ENCODE data around the gene POLE4.

POLE4 gene

GRCh38 chr2:74944987-74945787 is 13.3 kb upstream of the POLE4 start (continued):
- TF ChIP-seq ZSCAN5A (tag by site-specific recombination; IDR thresholded peaks at IDR 0.05), result no peak

DNA sequence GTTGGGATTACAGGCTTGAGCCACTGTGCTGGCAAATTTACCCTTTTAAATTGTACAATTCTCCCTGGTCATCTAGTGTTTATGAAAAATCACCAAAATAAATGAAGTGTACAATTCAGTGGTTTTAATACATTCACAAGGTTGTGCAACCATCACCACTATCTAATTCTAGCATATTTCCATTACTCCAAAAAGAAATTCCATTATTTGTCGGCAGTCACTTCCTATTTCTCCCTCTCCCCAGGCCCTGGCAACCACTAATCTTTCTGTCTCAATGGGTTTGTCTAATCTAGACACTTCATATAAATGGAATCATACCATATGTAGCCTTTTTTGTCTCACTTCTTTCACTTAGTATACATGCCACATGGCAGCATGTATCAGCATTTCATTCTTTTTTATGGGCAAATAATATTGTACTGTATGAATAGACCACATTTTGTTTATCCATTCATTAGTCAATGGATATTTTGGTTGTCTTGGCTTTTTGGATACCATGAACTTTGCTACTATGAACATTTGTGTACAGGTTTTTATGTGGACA is 12.6 kb upstream of the POLE4 start:
- Histone ChIP-seq H3K27ac (ENCODE audit: extremely low read depth, low read depth, low read length) (no peak overlapping the region), H3K36me3 (ENCODE audit: control insufficient read depth in 2 of 2, insufficient read depth in 1 of 2, low read length in 2 of 2) (no peaks in the 10 kb centered on the region), H3K4me1 (ENCODE audit: control insufficient read depth, insufficient read depth, low read length) (no peaks in the 10 kb centered on the region), H3K4me3 (ENCODE audit: low read depth, low read length) (no peak overlapping the region), H3K9me3 (ENCODE audit: control insufficient read depth, insufficient read depth, low read depth, low read length) (no peaks in the 10 kb centered on the region)
- TF ChIP-seq IKZF3 (tag by site-specific recombination; IDR thresholded peaks at IDR 0.05), result no peak
- TF ChIP-seq, protein P1, sequence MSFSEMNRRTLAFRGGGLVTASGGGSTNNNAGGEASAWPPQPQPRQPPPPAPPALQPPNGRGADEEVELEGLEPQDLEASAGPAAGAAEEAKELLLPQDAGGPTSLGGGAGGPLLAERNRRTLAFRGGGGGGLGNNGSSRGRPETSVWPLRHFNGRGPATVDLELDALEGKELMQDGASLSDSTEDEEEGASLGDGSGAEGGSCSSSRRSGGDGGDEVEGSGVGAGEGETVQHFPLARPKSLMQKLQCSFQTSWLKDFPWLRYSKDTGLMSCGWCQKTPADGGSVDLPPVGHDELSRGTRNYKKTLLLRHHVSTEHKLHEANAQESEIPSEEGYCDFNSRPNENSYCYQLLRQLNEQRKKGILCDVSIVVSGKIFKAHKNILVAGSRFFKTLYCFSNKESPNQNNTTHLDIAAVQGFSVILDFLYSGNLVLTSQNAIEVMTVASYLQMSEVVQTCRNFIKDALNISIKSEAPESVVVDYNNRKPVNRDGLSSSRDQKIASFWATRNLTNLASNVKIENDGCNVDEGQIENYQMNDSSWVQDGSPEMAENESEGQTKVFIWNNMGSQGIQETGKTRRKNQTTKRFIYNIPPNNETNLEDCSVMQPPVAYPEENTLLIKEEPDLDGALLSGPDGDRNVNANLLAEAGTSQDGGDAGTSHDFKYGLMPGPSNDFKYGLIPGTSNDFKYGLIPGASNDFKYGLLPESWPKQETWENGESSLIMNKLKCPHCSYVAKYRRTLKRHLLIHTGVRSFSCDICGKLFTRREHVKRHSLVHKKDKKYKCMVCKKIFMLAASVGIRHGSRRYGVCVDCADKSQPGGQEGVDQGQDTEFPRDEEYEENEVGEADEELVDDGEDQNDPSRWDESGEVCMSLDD (tag by site-specific recombination; IDR thresholded peaks at IDR 0.05), result no peak
- no peak for TF ChIP-seq TCF7L2 (IDR thresholded peaks at IDR 0.05; ENCODE audit: borderline replicate concordance, low read depth, low read length)
- no peak for TF ChIP-seq MZF1 (tag by site-specific recombination; IDR thresholded peaks at IDR 0.05; ENCODE audit: borderline replicate concordance)
- POLR2A ChIA-PET, result interaction anchor here (0.7 kb wide), 1 partner anchor 487 kb away, joined by 3 read pairs; no protein-coding TSS in a partner anchor
- CTCF ChIA-PET, result no interaction called here

DNA sequence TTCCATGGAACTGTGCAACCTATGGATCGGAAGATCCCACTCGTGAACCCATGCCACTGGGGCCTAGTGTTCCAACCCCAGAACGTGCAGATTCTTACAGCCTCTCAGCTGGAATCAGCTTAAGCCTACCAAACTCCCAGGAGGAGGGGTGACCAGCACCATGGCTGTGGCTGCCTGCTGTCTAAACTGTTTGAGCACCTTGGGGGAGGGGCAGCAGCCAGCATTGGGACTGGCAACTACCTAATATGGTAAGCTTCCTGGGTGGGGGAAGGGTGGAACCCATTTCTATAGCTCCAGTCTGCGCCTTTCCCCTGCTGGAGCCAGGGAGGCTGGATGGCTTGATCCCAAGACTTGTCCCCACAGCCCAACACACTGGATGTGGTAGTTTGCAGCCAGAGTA is 10.7 kb upstream of the POLE4 start:
- Histone ChIP-seq H3K27ac (ENCODE audit: extremely low read depth, low read depth, low read length) (no peak overlapping the region), H3K36me3 (ENCODE audit: control insufficient read depth in 2 of 2, insufficient read depth in 1 of 2, low read length in 2 of 2) (no peaks in the 10 kb centered on the region), H3K9me3 (ENCODE audit: control insufficient read depth, insufficient read depth, low read depth, low read length) (no peaks in the 10 kb centered on the region), H3K4me3 (ENCODE audit: low read depth, low read length) (no peak overlapping the region), H3K4me1 (ENCODE audit: control insufficient read depth, insufficient read depth, low read length) (no peaks in the 10 kb centered on the region)
- ChIA-PET CTCF (no interaction called here), POLR2A (no interaction called here)
- no peak for TF ChIP-seq ZNF843 (tag by site-specific recombination; IDR thresholded peaks at IDR 0.05)
- no peak for TF ChIP-seq ZNF514 (tag by site-specific recombination; IDR thresholded peaks at IDR 0.05)
- no peak for TF ChIP-seq ZNF2 (tag by site-specific recombination; IDR thresholded peaks at IDR 0.05)
- no peak for TF ChIP-seq ZNF324 (tag by site-specific recombination; IDR thresholded peaks at IDR 0.05)
- no peak for TF ChIP-seq GLIS2 (tag by site-specific recombination; IDR thresholded peaks at IDR 0.05)
- TF ChIP-seq, protein P2, sequence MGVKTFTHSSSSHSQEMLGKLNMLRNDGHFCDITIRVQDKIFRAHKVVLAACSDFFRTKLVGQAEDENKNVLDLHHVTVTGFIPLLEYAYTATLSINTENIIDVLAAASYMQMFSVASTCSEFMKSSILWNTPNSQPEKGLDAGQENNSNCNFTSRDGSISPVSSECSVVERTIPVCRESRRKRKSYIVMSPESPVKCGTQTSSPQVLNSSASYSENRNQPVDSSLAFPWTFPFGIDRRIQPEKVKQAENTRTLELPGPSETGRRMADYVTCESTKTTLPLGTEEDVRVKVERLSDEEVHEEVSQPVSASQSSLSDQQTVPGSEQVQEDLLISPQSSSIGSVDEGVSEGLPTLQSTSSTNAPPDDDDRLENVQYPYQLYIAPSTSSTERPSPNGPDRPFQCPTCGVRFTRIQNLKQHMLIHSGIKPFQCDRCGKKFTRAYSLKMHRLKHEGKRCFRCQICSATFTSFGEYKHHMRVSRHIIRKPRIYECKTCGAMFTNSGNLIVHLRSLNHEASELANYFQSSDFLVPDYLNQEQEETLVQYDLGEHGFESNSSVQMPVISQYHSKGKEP (tag by site-specific recombination; IDR thresholded peaks at IDR 0.05), result no peak
- no peak for TF ChIP-seq ZNF571 (tag by site-specific recombination; IDR thresholded peaks at IDR 0.05)
- TF ChIP-seq, protein P3, sequence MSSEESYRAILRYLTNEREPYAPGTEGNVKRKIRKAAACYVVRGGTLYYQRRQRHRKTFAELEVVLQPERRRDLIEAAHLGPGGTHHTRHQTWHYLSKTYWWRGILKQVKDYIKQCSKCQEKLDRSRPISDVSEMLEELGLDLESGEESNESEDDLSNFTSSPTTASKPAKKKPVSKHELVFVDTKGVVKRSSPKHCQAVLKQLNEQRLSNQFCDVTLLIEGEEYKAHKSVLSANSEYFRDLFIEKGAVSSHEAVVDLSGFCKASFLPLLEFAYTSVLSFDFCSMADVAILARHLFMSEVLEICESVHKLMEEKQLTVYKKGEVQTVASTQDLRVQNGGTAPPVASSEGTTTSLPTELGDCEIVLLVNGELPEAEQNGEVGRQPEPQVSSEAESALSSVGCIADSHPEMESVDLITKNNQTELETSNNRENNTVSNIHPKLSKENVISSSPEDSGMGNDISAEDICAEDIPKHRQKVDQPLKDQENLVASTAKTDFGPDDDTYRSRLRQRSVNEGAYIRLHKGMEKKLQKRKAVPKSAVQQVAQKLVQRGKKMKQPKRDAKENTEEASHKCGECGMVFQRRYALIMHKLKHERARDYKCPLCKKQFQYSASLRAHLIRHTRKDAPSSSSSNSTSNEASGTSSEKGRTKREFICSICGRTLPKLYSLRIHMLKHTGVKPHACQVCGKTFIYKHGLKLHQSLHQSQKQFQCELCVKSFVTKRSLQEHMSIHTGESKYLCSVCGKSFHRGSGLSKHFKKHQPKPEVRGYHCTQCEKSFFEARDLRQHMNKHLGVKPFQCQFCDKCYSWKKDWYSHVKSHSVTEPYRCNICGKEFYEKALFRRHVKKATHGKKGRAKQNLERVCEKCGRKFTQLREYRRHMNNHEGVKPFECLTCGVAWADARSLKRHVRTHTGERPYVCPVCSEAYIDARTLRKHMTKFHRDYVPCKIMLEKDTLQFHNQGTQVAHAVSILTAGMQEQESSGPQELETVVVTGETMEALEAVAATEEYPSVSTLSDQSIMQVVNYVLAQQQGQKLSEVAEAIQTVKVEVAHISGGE (tag by site-specific recombination; conservative IDR thresholded peaks at IDR 0.05; ENCODE audit: low read depth), result no peak
- TF ChIP-seq GFI1B (tag by site-specific recombination; IDR thresholded peaks at IDR 0.05), result no peak
- no peak for TF ChIP-seq ZNF610 (tag by site-specific recombination; IDR thresholded peaks at IDR 0.05; ENCODE audit: borderline replicate concordance)
- TF ChIP-seq ZNF629 (tag by site-specific recombination; IDR thresholded peaks at IDR 0.05), result no peak
- TF ChIP-seq ZNF426 (tag by site-specific recombination; IDR thresholded peaks at IDR 0.05), result no peak
- TF ChIP-seq ZNF211 (tag by site-specific recombination; IDR thresholded peaks at IDR 0.05; ENCODE audit: low read depth), result no peak
- TF ChIP-seq ZSCAN16 (tag by site-specific recombination; IDR thresholded peaks at IDR 0.05), result no peak
- TF ChIP-seq ZNF510 (tag by site-specific recombination; IDR thresholded peaks at IDR 0.05; ENCODE audit: insufficient replicate concordance), result no peak

All from HEK293 (cell line).